Endometrium (tissue), 2 donors: ENCODE results near the gene KCNK4.

ENCODE experiments used
- FAIRE-seq: peaks from 2 replicates; lab custom pipeline; 2012; peaks lifted over from hg19 to GRCh38; lab: Jason Lieb, UNC
- donor health status: control.
- donor health status: control.

The KCNK4 gene

GRCh38 chr11:64268893-64269539, 22.1 kb upstream of the KCNK4 start:
- FAIRE-seq, result no peak

DNA sequence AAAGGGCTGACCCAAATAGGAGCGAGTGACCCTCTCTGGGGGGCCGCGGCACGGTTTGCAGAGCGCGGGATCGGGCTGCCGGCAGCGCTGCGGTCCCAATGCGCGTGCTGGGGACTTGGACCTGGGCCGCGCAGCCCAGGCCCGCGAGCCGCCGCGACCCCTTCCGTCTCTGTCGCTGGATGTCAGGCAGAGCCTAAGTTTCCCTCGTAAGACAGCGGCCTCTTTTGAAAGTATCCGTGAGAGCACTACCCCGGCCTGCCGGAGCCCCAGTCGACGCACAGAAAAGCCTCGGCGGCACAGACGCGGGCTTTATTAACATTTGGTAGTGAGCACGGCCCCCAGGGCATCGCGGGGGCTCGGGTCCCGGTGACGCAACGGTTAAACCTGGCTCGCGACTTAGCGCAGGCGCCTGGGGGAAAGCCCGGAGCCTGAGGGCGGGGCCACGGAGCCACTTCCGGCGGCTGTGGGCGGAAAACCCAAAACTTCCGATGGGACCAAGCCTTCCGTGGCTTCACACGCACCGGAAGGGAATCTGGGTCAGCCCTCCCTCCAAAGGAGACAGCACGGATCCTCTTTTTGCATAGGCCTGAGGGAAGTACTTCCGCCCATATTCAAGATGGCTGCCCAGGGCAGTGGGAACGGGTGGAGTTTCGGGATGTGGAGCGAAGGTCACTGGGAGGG, 21.4 kb upstream of the KCNK4 start:
- peak; percentile 95 for FAIRE-seq

GRCh38 chr11:64275031-64275800, 15.9 kb upstream of the KCNK4 start:
- no peak for FAIRE-seq

- FAIRE-seq, result no peak
Observed at GRCh38 chr11:64275841-64276240, 15.3 kb upstream of the KCNK4 start.

- FAIRE-seq, result no peak
Observed at GRCh38 chr11:64276653-64277431, 14.3 kb upstream of the KCNK4 start.

DNA sequence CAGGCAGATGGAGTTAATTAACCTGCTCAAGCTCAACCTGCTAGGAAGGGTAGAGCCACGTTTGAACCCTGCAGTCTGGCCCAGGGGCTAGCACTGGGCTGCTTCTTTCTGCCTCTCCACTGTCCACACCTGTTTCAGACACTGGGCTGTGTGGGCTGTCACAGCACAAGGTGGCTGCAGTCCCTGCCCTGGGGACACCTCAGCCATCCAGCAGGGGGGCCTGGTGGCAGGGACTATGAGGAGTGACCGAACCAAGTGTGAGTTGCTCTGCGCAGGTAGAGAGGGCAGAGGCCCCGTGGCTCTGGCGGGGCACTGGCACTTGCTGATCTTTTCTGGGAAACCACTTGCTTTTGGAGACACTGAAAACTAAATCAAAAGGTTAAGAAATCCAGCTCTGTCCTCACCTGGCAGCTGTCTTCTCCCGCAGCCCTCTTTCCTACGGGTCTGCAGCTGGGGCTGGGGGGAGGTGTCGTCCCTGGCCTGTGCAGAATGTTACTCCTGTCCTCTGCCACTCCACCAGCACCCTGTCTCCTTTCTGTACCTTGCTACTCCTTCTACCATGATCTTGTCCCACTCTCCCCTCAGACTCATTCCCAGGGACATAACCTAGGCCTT, 12.4 kb upstream of the KCNK4 start:
- FAIRE-seq, result no peak

DNA sequence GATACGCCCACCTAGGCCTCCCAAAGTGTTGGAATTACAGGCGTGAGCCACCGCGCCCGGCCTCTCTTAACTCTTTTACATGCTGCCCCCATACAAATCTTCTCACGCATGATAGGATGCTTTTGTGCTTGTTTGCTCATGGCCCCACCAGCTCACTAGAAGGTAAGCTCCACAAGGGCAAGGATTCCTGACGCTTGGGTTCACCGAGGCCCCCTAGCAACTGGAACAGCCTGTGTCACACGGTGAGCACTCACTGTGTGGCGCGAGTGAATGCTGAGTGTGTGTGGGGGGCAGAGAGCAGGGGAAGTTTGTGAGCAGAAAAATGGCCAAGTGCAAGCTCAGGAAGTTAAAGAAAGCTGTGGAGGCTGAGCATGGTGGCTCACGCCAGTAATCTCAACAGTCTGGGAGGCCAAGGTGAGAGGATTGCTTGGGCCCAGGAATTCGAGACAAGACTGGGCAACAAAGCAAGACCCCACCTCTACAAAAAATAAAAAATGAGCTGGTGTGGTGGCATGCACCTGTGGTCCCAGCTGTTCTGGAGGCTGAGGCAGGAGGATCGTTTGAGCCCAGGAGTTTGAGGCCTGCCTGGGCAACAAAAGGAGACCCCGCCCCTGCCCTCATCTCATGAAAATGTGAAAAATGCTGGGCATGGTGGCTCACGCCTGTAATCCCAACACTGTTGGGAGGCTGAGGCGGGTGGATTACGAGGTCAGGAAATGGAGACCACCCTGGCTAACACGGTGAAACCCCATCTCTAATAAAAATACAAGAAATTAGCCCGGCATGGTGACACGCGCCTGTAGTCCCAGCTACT, 8.9 kb upstream of the KCNK4 start:
- FAIRE-seq, result no peak

- no peak for FAIRE-seq
Observed at GRCh38 chr11:64283092-64283491, 8.0 kb upstream of the KCNK4 start.

DNA sequence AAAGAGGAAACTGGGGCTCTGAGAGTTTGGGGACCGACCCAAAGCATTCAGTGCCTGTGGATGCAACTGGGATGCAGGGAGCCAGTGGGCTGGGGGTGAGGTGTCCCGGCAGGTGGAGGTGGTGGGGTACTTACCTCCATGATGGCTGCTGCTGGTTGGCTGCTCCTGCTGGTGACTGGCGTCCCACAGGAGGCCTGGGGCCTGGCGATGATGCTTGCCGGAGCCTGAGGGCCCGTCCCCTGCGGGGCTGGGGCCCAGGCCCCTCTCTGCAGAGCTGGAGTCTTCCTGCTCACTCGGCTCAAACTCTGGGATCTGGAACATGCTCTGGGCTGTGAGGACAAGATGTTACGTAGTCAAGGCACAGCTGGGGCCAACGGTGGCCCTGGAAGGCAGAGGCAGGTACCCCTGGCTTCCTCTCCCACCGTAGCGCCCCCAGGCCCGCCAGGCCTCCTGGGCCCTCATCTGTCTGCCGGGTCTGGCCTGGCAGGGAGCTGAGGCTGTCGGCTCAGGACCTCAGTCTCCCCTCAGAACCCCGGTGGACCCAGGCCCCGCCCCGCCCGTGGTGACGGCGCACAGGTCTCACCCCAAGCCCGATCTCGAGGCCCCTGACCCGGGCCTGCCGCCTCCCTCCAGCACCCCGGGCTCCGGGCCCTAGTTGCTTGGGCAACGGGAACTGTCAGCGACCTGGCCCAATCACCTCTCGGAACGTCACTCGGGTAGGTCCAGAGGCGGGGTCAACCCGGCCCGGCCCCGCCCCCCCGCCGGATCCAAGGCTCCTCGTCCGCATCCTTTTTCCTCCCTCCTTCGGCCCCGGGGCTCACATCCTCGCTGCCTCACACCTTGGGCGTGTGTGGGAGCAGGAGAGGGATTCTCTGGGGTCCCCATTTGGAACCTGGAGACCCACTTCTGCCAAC, 6.8 kb upstream of the KCNK4 start, which contains the start of gene BAD:
TSS of gene BAD (minus strand) at position 618 of the 914 bp plus-strand sequence. CDS start at position 321, 297 bp downstream.
- peak; percentile 74 for FAIRE-seq

DNA sequence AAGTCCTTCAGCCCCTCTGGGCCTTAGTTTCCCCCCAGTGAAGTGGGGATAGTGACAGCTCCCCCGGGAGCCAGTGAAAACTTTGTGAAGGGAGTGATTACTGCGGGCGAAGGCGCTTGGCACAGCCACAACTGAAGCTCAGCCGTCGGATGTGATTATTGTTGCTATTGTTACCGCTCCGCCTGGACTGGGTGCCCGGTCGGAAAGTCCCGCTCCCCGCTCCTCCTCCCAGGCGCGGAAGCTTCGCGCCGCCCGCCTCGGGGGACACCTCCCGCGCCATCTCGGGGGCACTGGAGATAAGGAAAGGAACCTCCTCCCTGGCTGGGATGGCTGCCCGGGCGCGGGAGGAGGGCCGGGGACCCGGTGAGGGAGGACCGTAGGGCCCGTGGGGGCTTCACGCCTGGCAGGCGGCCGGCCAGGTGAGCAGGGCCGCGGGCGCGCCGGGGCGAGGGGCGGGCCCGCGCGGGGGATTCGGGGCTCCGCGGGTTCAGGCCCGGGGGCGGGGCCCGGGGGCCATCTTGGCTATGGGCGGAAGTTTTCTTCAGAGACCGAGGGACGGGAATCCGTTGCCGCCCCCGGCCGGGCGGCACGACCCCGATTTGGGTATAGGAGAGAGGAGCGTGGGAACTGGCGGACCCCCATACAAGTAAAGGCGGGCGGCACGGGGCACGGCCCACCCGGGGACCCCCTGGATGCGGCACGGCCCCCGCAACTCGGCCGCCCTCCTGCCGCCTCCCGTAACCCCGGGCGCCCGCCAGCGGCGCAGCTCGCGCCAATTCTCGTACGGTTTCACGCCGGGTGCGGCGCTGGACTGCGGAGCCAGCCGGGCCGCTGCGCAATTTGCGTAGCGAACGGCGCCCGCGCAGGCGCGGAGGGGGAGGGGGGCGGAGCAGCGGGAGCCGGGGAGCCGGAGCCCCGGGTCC, 5.9 kb upstream of the KCNK4 start, which contains the start of gene GPR137:
TSS of gene GPR137 (plus strand) at position 887 of the 923 bp plus-strand sequence. CDS start 677 bp downstream, outside the sequence.
- FAIRE-seq, result no peak

GRCh38 chr11:64285885-64286800, 5.0 kb upstream of the KCNK4 start:
- no peak for FAIRE-seq

GRCh38 chr11:64286801-64287159, 4.3 kb upstream of the KCNK4 start:
- no peak for FAIRE-seq

- FAIRE-seq, result no peak
Observed at GRCh38 chr11:64287676-64288352, 3.3 kb upstream of the KCNK4 start.

GRCh38 chr11:64288353-64288750, 2.8 kb upstream of the KCNK4 start:
- no peak for FAIRE-seq

- no peak for FAIRE-seq
Observed at GRCh38 chr11:64289002-64289564, 2.0 kb upstream of the KCNK4 start.
